Right atrium auricular region (tissue), 2 donors: ENCODE results near the gene NPAS3. TPM values are rescaled to one million over a fixed set of nuclear protein-coding genes. Genes with fewer than 3 reads are reported as not detected.
A peak's percentile ranks its signal among the peaks of the same experiment; 100 is the strongest.

Experiments used
- DNase-seq: peaks from one replicate; pipeline ENCODE4 v3.0.0-alpha.2; 2019; ENCODE audit warnings: low spot score
- H3K27ac ChIP-seq, 2 donors: fragments of 200-600 bp; sonication (generic); 1 replicate in 1 of 2; 2 replicates in 1 of 2; pipeline ENCODE4 v1.5.1; 2016 to 2019
- H3K27me3 ChIP-seq, 2 donors: fragments of 200-600 bp; sonication (generic); one replicate each; pipeline versions ENCODE4 v1.5.1 to v1.6.0; 2017 to 2019
- H3K36me3 ChIP-seq: fragments of 200-600 bp; sonication (generic); one replicate; pipeline ENCODE4 v1.5.1; 2016
- H3K4me1 ChIP-seq, 2 donors: fragments of 200-600 bp; sonication (generic); one replicate each; pipeline versions ENCODE4 v1.5.1 to v1.6.0; 2017 to 2019
- H3K4me3 ChIP-seq, 2 donors: fragments of 200-600 bp; sonication (generic); 1 replicate in 1 of 2; 2 replicates in 1 of 2; pipeline ENCODE4 v1.5.1; 2017 to 2019; ENCODE audit warnings: mild to moderate bottlenecking in 1 of 2, moderate library complexity in 1 of 2
- H3K9me3 ChIP-seq, 2 donors: fragments of 200-600 bp; sonication (generic); one replicate each; pipeline ENCODE4 v1.5.1; 2019
- total RNA-seq, 2 donors: library from RNA; depleted of rRNA; stranded (reverse); fragments of >200 nt; gene quantifications; one replicate each; pipeline ENCODE4 v1.1.0, GENCODE V29; 2016
- TF ChIP-seq, protein P1 (sequence below), 2 donors: fragments of 200-600 bp; sonication (generic); IDR thresholded peaks; one replicate each; pipeline ENCODE4 v1.5.1; 2019; ENCODE audit warnings: antibody characterized with exemption in 2 of 2

NPAS3 gene
- total RNA-seq, 2 donors from 2014 or later, result 0.67 to 1.3 TPM

DNA sequence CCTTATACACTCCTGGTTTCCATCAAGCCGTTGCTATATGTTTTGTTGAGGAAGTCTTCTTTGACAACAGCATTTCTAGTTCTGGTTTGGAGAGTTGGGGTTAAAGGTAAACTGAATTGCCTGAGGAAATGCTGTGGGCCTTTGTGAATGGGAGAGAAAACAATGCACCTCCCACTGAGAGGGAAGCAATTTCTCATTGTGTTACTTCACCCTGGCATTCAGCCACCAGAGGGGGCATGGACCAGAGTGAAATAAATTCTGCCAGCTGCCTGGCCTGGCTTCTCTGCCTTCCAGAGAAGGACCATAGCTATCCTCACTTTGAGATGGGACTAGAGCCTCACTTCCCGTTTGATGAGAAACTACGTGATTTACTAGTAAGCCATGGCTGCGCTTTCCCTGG lies 536.9 kb downstream of the NPAS3 start:
- DNase-seq, result no peak
- TF ChIP-seq, protein P1, sequence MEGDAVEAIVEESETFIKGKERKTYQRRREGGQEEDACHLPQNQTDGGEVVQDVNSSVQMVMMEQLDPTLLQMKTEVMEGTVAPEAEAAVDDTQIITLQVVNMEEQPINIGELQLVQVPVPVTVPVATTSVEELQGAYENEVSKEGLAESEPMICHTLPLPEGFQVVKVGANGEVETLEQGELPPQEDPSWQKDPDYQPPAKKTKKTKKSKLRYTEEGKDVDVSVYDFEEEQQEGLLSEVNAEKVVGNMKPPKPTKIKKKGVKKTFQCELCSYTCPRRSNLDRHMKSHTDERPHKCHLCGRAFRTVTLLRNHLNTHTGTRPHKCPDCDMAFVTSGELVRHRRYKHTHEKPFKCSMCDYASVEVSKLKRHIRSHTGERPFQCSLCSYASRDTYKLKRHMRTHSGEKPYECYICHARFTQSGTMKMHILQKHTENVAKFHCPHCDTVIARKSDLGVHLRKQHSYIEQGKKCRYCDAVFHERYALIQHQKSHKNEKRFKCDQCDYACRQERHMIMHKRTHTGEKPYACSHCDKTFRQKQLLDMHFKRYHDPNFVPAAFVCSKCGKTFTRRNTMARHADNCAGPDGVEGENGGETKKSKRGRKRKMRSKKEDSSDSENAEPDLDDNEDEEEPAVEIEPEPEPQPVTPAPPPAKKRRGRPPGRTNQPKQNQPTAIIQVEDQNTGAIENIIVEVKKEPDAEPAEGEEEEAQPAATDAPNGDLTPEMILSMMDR (IDR thresholded peaks at IDR 0.05), result peak in 1 of 2 donors; percentile 43

DNA sequence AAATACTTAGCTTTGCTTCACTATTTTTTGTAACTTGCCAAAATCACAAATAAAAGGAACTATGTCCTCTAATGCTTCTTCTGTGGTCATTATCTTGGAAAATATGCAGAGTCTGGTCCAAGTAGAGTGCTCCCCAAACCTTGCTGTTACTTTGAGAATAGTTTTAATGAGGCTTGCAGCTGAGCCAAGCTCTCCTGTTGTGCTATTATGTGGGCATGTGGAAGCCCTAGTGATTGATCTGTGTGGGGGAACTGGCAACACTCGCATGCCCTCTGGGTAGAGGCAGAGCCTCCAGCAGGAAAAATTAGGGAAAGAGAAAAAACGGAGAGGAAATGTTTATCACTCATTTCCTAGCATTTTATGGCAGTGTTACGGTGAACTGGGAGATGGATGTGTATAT lies 539.1 kb downstream of the NPAS3 start:
- TF ChIP-seq, protein P1 (IDR thresholded peaks at IDR 0.05), result no peak
- no peak for DNase-seq
- Histone ChIP-seq H3K4me1 (no peaks in the 10 kb centered on the region), H3K9me3 (no peaks in the 10 kb centered on the region), H3K4me3 (no peak overlapping the region), H3K27me3 (no peaks in the 10 kb centered on the region), H3K36me3 (no peaks in the 10 kb centered on the region), H3K27ac (no peak overlapping the region)

More for the DNA sequence above, 536.9 kb downstream of the NPAS3 start:
- no peaks in the 10 kb centered on the region for H3K4me1 ChIP-seq
- H3K27ac ChIP-seq, result no peak overlapping the region
- no peaks in the 10 kb centered on the region for H3K27me3 ChIP-seq
- no peaks in the 10 kb centered on the region for H3K36me3 ChIP-seq
- no peaks in the 10 kb centered on the region for H3K9me3 ChIP-seq
- no peak overlapping the region for H3K4me3 ChIP-seq

DNA sequence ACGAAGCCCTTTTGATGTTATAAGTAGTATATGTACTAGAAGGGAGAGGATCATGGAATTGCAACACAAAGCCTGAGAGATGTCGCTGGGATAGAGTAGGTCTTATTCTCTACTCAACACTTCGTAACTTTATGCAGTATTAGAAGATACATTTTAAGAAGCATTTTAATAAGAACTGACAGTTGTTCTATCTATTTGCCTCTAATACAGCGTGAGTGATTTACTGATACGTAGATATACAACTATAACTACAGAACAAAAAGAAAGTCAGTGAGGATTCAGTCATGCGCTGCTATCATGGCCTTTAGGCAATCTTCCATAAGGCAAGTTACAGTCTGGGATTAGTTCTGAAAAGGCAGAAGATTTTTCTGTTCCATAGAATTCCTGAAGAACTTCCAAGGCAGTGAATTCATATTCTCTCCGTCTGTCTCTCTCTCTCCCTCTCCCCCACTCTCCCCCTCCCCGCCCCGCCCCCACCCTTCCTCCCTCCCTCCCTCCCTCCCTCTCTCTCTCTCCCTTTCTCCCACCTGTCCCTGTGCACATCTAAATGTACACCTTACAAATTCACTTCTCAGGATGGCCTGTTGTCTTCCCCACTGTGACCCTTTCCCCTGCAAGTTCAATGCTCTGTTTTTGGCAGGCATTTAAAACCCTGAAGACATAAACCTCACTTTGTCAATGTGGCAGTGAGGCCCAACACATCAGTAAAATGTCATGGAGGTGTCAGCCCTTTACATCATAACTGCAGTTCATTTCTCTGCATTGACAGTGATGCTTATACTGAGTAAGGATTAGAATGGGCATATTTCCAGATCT lies 541.6 kb downstream of the NPAS3 start:
- H3K9me3 ChIP-seq, result no peaks in the 10 kb centered on the region
- DNase-seq, result no peak
- TF ChIP-seq, protein P1 (IDR thresholded peaks at IDR 0.05), result no peak
- H3K36me3 ChIP-seq, result no peaks in the 10 kb centered on the region
- no peak overlapping the region for H3K4me3 ChIP-seq
- H3K4me1 ChIP-seq, result no peaks in the 10 kb centered on the region
- H3K27me3 ChIP-seq, result no peaks in the 10 kb centered on the region
- no peak overlapping the region for H3K27ac ChIP-seq

DNA sequence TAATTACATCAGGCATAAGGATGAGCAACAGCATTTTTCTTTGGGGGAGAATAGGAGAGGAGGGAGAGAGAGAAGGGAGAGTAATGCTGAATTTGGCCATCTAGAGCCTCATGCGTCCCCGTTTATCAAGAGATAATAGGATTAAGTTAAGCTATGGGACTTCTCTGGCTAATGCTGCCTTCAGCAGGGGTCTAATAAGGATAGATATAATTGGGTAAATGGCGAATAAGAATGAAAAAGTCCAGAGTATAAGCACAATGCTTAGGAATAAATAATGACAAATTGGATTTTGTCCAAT lies 542.2 kb downstream of the NPAS3 start:
- Histone ChIP-seq H3K27me3 (no peaks in the 10 kb centered on the region), H3K4me3 (no peak overlapping the region), H3K36me3 (no peaks in the 10 kb centered on the region), H3K27ac (no peak overlapping the region), H3K9me3 (no peaks in the 10 kb centered on the region), H3K4me1 (no peaks in the 10 kb centered on the region)
- DNase-seq, result no peak
- TF ChIP-seq, protein P1 (IDR thresholded peaks at IDR 0.05), result no peak

DNA sequence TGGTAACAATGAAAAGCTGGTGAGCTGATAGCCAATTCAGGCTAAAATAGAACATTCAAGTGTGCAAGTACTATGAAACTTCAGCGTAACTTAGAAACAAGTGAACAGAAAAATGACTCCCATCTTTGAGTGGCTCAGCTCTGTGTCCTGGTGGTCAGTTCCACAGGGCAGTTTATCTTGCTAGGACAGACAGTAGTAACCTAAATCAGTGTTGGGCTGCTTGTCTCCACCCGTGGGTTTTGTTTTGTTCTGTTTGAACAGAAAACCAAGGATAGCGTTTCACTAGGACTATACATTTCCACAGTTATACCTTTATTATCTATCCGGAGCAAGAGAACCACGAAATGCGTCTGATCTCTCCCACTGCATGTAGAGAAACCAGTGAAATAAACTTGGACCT lies 544.4 kb downstream of the NPAS3 start:
- no peak overlapping the region for H3K27ac ChIP-seq
- DNase-seq, result no peak
- no peaks in the 10 kb centered on the region for H3K9me3 ChIP-seq
- H3K4me3 ChIP-seq, result no peak overlapping the region
- no peaks in the 10 kb centered on the region for H3K36me3 ChIP-seq
- TF ChIP-seq, protein P1 (IDR thresholded peaks at IDR 0.05), result no peak
- H3K27me3 ChIP-seq, result no peaks in the 10 kb centered on the region
- no peaks in the 10 kb centered on the region for H3K4me1 ChIP-seq

DNA sequence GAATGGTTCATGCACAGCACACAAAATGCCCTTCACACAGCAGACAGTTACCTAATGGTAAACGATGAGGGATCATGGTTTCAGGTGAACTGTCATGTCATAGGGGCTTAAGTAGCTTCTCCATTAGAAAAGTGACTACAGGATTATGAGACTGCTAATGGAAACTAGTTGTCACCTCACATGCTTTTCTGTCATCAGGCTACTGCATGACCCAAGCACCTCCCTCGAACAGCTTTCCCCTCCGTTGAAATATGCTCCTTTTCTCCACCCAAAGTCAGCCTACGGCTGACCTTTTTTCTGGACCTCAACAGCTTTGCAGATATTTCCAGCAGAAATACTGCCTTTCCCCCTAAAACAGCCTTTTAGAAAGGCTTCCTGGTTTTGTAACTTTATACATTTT lies 544.9 kb downstream of the NPAS3 start:
- no peaks in the 10 kb centered on the region for H3K9me3 ChIP-seq
- no peak overlapping the region for H3K27ac ChIP-seq
- no peaks in the 10 kb centered on the region for H3K36me3 ChIP-seq
- no peaks in the 10 kb centered on the region for H3K27me3 ChIP-seq
- no peak for DNase-seq
- no peak overlapping the region for H3K4me3 ChIP-seq
- TF ChIP-seq, protein P1 (IDR thresholded peaks at IDR 0.05), result no peak
- H3K4me1 ChIP-seq, result no peaks in the 10 kb centered on the region
